Fibroblast of mammary gland (primary cell): ENCODE data around the gene C1QTNF5.

Experiments used
- DNase-seq: peaks from one replicate; pipeline ENCODE4 v3.0.0-alpha.2; 2010; ENCODE audit warnings: low read depth
- H3K4me3 ChIP-seq: 2 replicates; pipeline ENCODE4 v1.5.1; 2011; ENCODE audit warnings: low read depth, mild to moderate bottlenecking, low read length, moderate library complexity; ENCODE audit not compliant: control insufficient read depth
- TF ChIP-seq, protein P1 (sequence below): conservative IDR thresholded peaks from 2 replicates; pipeline ENCODE4 v1.5.1; 2011; ENCODE audit warnings: low read depth, low read length, inconsistent platforms; ENCODE audit not compliant: control insufficient read depth, insufficient read depth

C1QTNF5 gene

DNA sequence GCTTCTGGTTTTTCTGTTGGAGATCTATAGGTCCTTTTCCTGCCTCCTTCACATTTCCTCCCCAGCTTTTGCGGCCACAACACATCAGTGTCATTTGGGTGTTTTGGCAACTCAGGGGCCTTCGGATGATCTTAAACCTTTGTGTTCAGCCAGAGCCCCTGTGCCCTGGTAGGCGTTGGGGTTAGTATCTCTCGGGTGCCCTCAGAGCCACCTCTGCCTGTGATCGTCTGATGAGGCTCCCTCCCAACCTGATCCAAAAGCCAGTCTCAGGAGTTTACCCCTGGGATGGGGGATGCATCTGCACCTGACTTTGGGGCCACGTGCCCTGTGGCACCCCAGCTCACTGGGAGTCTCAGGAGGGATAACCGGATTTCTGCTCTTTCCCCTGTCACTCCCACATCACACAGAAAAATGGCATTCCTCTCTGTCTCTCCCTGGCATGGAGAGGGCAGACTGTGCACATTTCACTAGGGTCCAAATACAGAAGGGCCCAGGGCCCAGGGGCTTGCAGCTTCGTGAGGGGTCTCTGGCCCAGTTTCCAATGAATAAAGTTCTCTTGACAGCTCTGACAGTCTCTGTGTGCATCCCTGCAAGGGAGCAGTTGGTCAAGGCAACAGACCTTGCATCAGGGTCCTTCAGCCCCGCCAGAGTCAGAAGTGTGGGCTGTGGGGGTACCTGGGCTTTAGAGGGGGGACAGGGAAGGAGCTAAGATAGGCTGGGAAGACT lies 3.8 kb downstream of the C1QTNF5 start:
- no peak for DNase-seq
- H3K4me3 ChIP-seq, result no peak overlapping the region
- TF ChIP-seq, protein P1, sequence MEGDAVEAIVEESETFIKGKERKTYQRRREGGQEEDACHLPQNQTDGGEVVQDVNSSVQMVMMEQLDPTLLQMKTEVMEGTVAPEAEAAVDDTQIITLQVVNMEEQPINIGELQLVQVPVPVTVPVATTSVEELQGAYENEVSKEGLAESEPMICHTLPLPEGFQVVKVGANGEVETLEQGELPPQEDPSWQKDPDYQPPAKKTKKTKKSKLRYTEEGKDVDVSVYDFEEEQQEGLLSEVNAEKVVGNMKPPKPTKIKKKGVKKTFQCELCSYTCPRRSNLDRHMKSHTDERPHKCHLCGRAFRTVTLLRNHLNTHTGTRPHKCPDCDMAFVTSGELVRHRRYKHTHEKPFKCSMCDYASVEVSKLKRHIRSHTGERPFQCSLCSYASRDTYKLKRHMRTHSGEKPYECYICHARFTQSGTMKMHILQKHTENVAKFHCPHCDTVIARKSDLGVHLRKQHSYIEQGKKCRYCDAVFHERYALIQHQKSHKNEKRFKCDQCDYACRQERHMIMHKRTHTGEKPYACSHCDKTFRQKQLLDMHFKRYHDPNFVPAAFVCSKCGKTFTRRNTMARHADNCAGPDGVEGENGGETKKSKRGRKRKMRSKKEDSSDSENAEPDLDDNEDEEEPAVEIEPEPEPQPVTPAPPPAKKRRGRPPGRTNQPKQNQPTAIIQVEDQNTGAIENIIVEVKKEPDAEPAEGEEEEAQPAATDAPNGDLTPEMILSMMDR, result no peak

DNA sequence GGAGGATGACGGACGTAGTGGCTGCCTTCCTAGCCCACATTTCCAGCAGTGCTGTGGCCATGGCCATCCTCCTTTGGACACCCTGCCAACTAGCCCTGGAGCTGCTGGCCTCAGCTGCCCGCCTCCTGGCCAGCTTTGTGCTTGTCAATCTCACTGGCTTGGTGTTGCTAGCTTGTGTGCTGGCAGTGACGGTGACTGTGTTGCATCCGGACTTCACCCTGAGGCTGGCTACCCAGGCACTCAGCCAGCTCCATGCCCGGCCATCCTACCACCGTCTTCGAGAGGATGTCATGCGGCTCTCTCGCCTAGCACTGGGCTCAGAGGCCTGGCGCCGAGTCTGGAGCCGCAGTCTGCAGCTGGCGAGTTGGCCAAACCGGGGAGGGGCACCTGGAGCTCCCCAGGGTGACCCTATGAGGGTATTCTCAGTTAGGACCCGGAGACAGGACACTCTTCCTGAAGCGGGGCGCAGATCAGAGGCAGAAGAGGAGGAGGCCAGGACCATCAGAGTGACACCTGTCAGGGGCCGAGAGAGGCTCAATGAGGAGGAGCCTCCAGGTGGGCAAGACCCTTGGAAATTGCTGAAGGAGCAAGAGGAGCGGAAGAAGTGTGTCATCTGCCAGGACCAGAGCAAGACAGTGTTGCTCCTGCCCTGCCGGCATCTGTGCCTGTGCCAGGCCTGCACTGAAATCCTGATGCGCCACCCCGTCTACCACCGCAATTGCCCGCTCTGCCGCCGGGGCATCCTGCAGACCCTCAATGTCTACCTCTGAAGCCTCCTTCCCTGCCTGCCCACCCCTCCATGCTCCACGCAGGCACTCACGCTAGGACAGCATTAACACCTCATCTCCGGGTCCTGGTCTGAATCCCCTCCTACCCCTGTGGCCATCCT lies 4.8 kb downstream of the C1QTNF5 start:
- TF ChIP-seq, protein P1, result no peak
- DNase-seq, result no peak
- no peak overlapping the region for H3K4me3 ChIP-seq

DNA sequence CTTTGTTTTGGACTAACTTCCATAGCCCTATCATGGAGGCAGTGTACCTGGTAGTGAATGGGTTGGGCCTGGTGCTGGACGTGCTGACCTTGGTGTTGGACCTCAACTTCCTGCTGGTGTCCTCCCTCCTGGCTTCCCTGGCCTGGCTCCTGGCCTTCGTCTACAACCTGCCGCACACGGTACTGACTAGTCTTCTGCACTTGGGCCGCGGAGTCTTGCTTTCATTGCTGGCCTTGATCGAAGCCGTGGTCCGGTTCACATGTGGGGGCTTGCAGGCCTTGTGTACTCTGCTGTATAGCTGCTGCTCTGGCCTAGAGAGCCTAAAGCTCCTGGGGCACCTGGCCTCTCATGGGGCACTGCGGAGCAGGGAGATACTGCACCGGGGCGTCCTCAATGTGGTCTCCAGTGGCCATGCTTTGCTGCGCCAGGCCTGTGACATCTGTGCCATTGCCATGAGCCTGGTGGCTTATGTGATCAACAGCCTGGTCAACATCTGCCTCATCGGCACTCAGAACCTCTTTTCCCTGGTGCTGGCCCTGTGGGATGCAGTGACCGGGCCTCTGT lies 5.5 kb downstream of the C1QTNF5 start:
- no peak for DNase-seq
- peak overlapping the region; percentile 89 for H3K4me3 ChIP-seq
- TF ChIP-seq, protein P1, result no peak

DNA sequence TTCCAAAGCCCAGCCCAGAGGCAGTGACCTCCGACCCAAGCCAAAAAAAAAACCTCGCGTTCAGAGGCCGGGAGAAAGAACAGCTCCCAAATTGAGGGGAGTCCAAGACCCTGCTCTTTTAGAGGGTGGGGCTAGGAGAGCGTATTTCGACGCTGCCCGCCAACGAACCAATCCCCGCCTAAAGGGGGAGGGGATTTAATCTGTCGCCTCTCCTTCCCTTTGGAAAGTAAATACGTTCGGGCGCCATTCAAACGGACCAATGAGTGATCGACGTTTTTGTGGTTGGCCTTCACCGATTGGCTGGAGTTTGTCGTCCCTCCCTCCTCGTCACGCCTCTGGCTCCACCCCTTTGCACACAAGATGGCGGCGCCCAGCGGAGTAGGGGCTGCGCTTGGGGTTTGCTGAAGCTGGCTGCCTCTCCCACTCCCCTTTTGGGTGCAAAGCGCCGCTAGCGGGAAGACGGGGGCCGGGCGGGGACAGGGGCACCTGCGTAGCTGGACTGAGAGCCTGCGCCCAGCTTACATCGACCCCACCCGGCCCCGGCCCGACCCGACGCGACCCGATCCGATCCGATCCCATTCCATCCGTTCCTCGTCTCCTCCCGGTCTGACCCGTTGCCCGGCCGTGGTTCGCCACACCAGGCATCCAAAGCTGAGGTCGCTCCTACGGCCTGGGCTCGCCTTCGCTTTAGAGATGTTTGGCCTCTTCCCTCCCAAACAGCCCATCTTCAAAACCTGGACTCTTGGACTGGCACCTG lies 6.3 kb downstream of the C1QTNF5 start, which contains the start of gene RNF26:
TSS of gene RNF26 (plus strand) at position 354 of the 757 bp plus-strand sequence. CDS start 596 bp downstream, outside the sequence.
- peak within 1 kb of the TSS; percentile 89 for H3K4me3 ChIP-seq
- DNase-seq, result peak; percentile 98
- TF ChIP-seq, protein P1, result no peak

DNA sequence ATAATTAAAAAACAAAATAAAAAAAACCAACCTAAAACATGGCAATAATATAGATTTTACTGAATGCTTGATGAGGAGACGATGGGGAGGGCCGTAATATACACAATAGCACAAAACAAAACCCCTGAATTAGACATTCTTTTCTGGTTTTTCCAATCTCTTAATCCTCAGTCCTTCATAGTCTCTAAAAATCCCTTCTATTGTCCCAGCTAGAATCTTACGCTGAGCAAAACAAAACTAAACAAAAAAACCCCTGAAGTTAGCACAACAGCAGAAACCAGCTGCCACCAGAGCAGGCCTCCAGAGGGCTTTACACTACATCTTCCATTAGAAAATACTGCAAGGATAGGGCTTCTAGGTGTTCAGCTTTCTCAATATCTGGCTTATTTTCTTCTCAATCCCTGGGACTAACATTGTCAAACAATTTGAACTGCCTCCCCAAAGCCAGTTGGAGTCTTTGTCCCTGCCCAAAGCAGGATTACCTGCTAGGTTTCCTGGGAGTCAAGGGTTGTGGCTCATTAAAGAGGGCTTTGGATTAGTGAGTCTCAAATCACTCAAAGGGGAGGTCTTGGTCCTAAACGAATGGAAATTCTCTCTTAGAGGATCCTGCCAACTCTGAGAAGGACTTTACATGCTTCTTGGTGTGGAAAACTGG lies 8.4 kb downstream of the C1QTNF5 start:
- TF ChIP-seq, protein P1, result no peak
- no peak overlapping the region for H3K4me3 ChIP-seq
- DNase-seq, result no peak
